Measurements from ENCODE around the gene BLOC1S4. TPM values are rescaled to one million over a fixed set of nuclear protein-coding genes. Genes with fewer than 3 reads are reported as not detected.

Gene BLOC1S4
- total RNA-seq, 1 experiment from 2014 or later: 14.0 TPM

- H3K4me1 ChIP-seq (ENCODE audit: insufficient read depth, low read length): peaks cover 45% of the 10 kb centered on the region
- CTCF ChIA-PET: no interaction called here
- POLR2A ChIA-PET (ENCODE audit: unreplicated experiment): no interaction called here
- BruUV-seq (replicated peaks): no TSS peak
- H3K4me3 ChIP-seq (ENCODE audit: low read length): no peak overlapping the region
- no peak overlapping the region for H2AFZ ChIP-seq (ENCODE audit: low read length)
- H3K27ac ChIP-seq (ENCODE audit: low read length): no peak overlapping the region
- H3K4me2 ChIP-seq (ENCODE audit: low read length): no peak overlapping the region
- H3K9ac ChIP-seq (ENCODE audit: low read length): no peak overlapping the region
- H4K20me1 ChIP-seq (ENCODE audit: low read length): no peaks in the 10 kb centered on the region
- DNase-seq (no peak), ATAC-seq (no peak)
- TF ChIP-seq EZH2phosphoT487 (IDR thresholded peaks at IDR 0.05; ENCODE audit: borderline replicate concordance, low read length) (no peak), EZH2 (IDR thresholded peaks at IDR 0.05; ENCODE audit: low read length, unreplicated experiment) (no peak)
- no peaks in the 10 kb centered on the region for H3K9me3 ChIP-seq (ENCODE audit: low read length)
- no peaks in the 10 kb centered on the region for H3K36me3 ChIP-seq (ENCODE audit: low read depth, low read length)
- H3K27me3 ChIP-seq (ENCODE audit: low read length): no peaks in the 10 kb centered on the region
- H3K79me2 ChIP-seq (ENCODE audit: low read length): no peaks in the 10 kb centered on the region
- no peaks in the 10 kb centered on the region for H3F3A ChIP-seq (ENCODE audit: low read length, unreplicated experiment)
- intact Hi-C loops (cut with micrococcal nuclease): no loop called here
- H3K9me2 ChIP-seq (replicated peaks; ENCODE audit: low read length): no peaks in the 10 kb centered on the region
Measured at GRCh38 chr4:6752486-6752829, 36.5 kb downstream of the BLOC1S4 start.

DNA sequence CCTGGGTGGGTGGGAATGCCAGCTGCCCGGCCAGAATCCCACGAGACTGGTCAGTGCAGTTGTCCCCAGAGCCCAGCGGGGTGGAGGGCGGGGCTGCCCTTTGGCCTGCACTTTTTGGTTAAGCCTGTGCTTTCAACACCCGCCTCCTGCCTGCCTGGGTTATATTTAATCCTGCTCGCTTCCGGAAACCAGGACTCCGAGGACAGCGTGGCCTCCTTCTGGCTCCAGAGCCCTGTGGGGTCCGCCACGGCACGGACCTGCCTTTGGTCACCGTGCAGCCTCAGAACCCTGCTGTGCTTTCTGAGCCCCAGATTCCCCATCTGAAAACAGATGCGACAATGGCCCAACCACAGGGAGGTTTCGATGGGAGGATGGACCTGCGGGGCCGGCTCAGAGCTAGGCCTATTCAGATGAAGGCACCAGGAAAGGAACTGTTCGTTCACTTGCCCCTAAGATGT is 37.2 kb downstream of the BLOC1S4 start:
- Histone ChIP-seq H4K20me1 (ENCODE audit: low read length) (no peaks in the 10 kb centered on the region), H3K4me1 (ENCODE audit: insufficient read depth, low read length) (peaks cover 38% of the 10 kb centered on the region), H3K9ac (ENCODE audit: low read length) (no peak overlapping the region), H3K9me2 (replicated peaks; ENCODE audit: low read length) (no peaks in the 10 kb centered on the region), H3K36me3 (ENCODE audit: low read depth, low read length) (no peaks in the 10 kb centered on the region), H2AFZ (ENCODE audit: low read length) (no peak overlapping the region), H3K27ac (ENCODE audit: low read length) (no peak overlapping the region), H3K9me3 (ENCODE audit: low read length) (no peaks in the 10 kb centered on the region), H3K27me3 (ENCODE audit: low read length) (no peaks in the 10 kb centered on the region), H3K4me2 (ENCODE audit: low read length) (no peak overlapping the region), H3F3A (ENCODE audit: low read length, unreplicated experiment) (no peaks in the 10 kb centered on the region), H3K4me3 (ENCODE audit: low read length) (no peak overlapping the region), H3K79me2 (ENCODE audit: low read length) (no peaks in the 10 kb centered on the region)
- POLR2A ChIA-PET (ENCODE audit: unreplicated experiment): no interaction called here
- BruUV-seq (replicated peaks): no TSS peak
- ATAC-seq (no peak), DNase-seq (no peak)
- no peak for TF ChIP-seq EZH2 (IDR thresholded peaks at IDR 0.05; ENCODE audit: low read length, unreplicated experiment)
- TF ChIP-seq, protein P1, sequence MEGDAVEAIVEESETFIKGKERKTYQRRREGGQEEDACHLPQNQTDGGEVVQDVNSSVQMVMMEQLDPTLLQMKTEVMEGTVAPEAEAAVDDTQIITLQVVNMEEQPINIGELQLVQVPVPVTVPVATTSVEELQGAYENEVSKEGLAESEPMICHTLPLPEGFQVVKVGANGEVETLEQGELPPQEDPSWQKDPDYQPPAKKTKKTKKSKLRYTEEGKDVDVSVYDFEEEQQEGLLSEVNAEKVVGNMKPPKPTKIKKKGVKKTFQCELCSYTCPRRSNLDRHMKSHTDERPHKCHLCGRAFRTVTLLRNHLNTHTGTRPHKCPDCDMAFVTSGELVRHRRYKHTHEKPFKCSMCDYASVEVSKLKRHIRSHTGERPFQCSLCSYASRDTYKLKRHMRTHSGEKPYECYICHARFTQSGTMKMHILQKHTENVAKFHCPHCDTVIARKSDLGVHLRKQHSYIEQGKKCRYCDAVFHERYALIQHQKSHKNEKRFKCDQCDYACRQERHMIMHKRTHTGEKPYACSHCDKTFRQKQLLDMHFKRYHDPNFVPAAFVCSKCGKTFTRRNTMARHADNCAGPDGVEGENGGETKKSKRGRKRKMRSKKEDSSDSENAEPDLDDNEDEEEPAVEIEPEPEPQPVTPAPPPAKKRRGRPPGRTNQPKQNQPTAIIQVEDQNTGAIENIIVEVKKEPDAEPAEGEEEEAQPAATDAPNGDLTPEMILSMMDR (conservative IDR thresholded peaks at IDR 0.05; ENCODE audit: low read depth, low read length): no peak
- TF ChIP-seq EZH2phosphoT487 (IDR thresholded peaks at IDR 0.05; ENCODE audit: borderline replicate concordance, low read length): no peak
- CTCF ChIA-PET: no interaction called here
- intact Hi-C loops (cut with micrococcal nuclease): no loop called here

GRCh38 chr4:6753891-6754290 is 37.9 kb downstream of the BLOC1S4 start:
- intact Hi-C loops (cut with micrococcal nuclease): no loop called here
- no peaks in the 10 kb centered on the region for H3K36me3 ChIP-seq (ENCODE audit: low read depth, low read length)
- no peak overlapping the region for H2AFZ ChIP-seq (ENCODE audit: low read length)
- H3K4me1 ChIP-seq (ENCODE audit: insufficient read depth, low read length): peaks cover 31% of the 10 kb centered on the region
- BruUV-seq (replicated peaks): no TSS peak
- H3K27ac ChIP-seq (ENCODE audit: low read length): no peak overlapping the region
- no peaks in the 10 kb centered on the region for H3K9me2 ChIP-seq (replicated peaks; ENCODE audit: low read length)
- H3K4me3 ChIP-seq (ENCODE audit: low read length): no peak overlapping the region
- H3K9ac ChIP-seq (ENCODE audit: low read length): no peak overlapping the region
- no peaks in the 10 kb centered on the region for H3K27me3 ChIP-seq (ENCODE audit: low read length)
- DNase-seq (no peak), ATAC-seq (no peak)
- H3K4me2 ChIP-seq (ENCODE audit: low read length): no peak overlapping the region
- no peaks in the 10 kb centered on the region for H3F3A ChIP-seq (ENCODE audit: low read length, unreplicated experiment)
- no peaks in the 10 kb centered on the region for H3K9me3 ChIP-seq (ENCODE audit: low read length)
- no peaks in the 10 kb centered on the region for H4K20me1 ChIP-seq (ENCODE audit: low read length)
- TF ChIP-seq EZH2 (IDR thresholded peaks at IDR 0.05; ENCODE audit: low read length, unreplicated experiment) (no peak), EZH2phosphoT487 (IDR thresholded peaks at IDR 0.05; ENCODE audit: borderline replicate concordance, low read length) (no peak)
- TF ChIP-seq, protein P1 (conservative IDR thresholded peaks at IDR 0.05; ENCODE audit: low read depth, low read length): no peak
- POLR2A ChIA-PET (ENCODE audit: unreplicated experiment): no interaction called here
- H3K79me2 ChIP-seq (ENCODE audit: low read length): no peaks in the 10 kb centered on the region
- CTCF ChIA-PET: no interaction called here
